NCI-H446 treated with DMSO at 0.1 percent for 48 hours (cell line): ENCODE data around the gene GADD45GIP1.

Experiments used
- DNase-seq: peaks from one replicate; lab custom pipeline; 2025; lab: John Stamatoyannopoulos, UW

Gene GADD45GIP1

GRCh38 chr19:12956446-12957388, at the start of gene GADD45GIP1:
GADD45GIP1 (minus strand) TSS chr19:12957223; CDS start chr19:12957212, 11 bp downstream.
- peak; percentile 36 for DNase-seq

- DNase-seq = no peak
Measured at GRCh38 chr19:13005861-13006370, 48.9 kb upstream of the GADD45GIP1 start.

- DNase-seq = no peak
Measured at GRCh38 chr19:13005253-13005652, 48.2 kb upstream of the GADD45GIP1 start.

GRCh38 chr19:13004273-13004672, 47.2 kb upstream of the GADD45GIP1 start:
- no peak for DNase-seq

- DNase-seq = no peak
Measured at GRCh38 chr19:13003081-13003480, 46.1 kb upstream of the GADD45GIP1 start.

GRCh38 chr19:13002166-13002898, 45.3 kb upstream of the GADD45GIP1 start:
- peak; percentile 88 for DNase-seq

- no peak for DNase-seq
Measured at GRCh38 chr19:13001502-13002165, 44.6 kb upstream of the GADD45GIP1 start.

GRCh38 chr19:13001166-13001501, 44.1 kb upstream of the GADD45GIP1 start:
- DNase-seq = no peak

- DNase-seq = no peak
Measured at GRCh38 chr19:12997967-12998940, 41.2 kb upstream of the GADD45GIP1 start.

GRCh38 chr19:12997179-12997966, 40.4 kb upstream of the GADD45GIP1 start:
- no peak for DNase-seq

- no peak for DNase-seq
Measured at GRCh38 chr19:12996406-12997094, 39.5 kb upstream of the GADD45GIP1 start.

- no peak for DNase-seq
Measured at GRCh38 chr19:12995596-12996405, 38.8 kb upstream of the GADD45GIP1 start.

GRCh38 chr19:12994701-12995595, 37.9 kb upstream of the GADD45GIP1 start, which contains the start of gene NFIX:
NFIX (plus strand) TSS chr19:12995475; CDS start chr19:12995838, 363 bp downstream.
- no peak for DNase-seq

- DNase-seq = no peak
Measured at GRCh38 chr19:12993562-12993961, 36.5 kb upstream of the GADD45GIP1 start.

- no peak for DNase-seq
Measured at GRCh38 chr19:12992729-12993128, 35.7 kb upstream of the GADD45GIP1 start.

- DNase-seq = no peak
Measured at GRCh38 chr19:12991296-12991695, 34.3 kb upstream of the GADD45GIP1 start.

- no peak for DNase-seq
Measured at GRCh38 chr19:12990853-12991252, 33.8 kb upstream of the GADD45GIP1 start.

GRCh38 chr19:12990431-12990830, 33.4 kb upstream of the GADD45GIP1 start:
- no peak for DNase-seq
